Gastroesophageal sphincter (tissue), 3 donors: ENCODE results near the gene CACUL1.

Source experiments
- POLR2A ChIP-seq, 2 donors: fragments of 450-650 bp; IDR thresholded peaks; one replicate each; pipeline ENCODE4 v1.6.1; 2017; ENCODE audit warnings: antibody characterized with exemption in 2 of 2, mild to moderate bottlenecking in 2 of 2, moderate library complexity in 1 of 2
- POLR2AphosphoS5 ChIP-seq: sonication (generic); formaldehyde crosslinking; IDR thresholded peaks from one replicate; pipeline ENCODE4 v1.6.1; 2017; ENCODE audit warnings: antibody characterized with exemption
- TF ChIP-seq, protein P1 (sequence below), 4 experiments: fragments of 200-600 bp in 2 of 4; fragments of 450-650 bp in 2 of 4; sonication (generic) in 1 of 4; IDR thresholded peaks; one replicate each; pipeline ENCODE4 v1.5.1; 2017 to 2019; ENCODE audit warnings: antibody characterized with exemption in 4 of 4, mild to moderate bottlenecking in 2 of 4, moderate library complexity in 2 of 4

DNA sequence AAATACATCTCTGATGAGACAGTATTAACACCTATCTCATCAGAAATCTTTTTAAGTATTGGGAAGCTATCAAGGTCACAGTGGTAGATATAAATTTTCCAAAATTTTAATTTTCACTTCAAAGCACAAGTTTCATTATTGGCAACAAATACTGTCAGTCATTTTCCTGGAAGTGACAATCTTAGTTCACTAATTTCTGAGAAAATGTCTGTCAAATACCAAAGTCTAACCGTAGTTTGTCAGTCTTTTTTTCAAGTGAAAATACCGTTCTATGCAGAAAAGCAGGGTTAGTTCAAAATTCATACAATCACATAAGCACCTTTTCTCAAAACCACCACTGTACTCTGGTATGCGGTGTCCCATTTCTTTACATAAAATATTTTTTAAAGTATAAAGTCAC is 40.4 kb downstream of the CACUL1 start:
- TF ChIP-seq POLR2A (IDR thresholded peaks at IDR 0.05) (no peak), POLR2AphosphoS5 (no peak)
- TF ChIP-seq, protein P1, sequence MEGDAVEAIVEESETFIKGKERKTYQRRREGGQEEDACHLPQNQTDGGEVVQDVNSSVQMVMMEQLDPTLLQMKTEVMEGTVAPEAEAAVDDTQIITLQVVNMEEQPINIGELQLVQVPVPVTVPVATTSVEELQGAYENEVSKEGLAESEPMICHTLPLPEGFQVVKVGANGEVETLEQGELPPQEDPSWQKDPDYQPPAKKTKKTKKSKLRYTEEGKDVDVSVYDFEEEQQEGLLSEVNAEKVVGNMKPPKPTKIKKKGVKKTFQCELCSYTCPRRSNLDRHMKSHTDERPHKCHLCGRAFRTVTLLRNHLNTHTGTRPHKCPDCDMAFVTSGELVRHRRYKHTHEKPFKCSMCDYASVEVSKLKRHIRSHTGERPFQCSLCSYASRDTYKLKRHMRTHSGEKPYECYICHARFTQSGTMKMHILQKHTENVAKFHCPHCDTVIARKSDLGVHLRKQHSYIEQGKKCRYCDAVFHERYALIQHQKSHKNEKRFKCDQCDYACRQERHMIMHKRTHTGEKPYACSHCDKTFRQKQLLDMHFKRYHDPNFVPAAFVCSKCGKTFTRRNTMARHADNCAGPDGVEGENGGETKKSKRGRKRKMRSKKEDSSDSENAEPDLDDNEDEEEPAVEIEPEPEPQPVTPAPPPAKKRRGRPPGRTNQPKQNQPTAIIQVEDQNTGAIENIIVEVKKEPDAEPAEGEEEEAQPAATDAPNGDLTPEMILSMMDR (IDR thresholded peaks at IDR 0.05) = no peak
